AG08395 (cell line): Measurements from ENCODE around the gene RNF26.

Experiments
- DNase-seq: peaks from one replicate; pipeline ENCODE4 v3.0.0; 2012; ENCODE audit warnings: mixed read lengths, low spot score

Gene RNF26

GRCh38 chr11:119336744-119337469 lies 2.6 kb downstream of the RNF26 start:
- DNase-seq: no peak

DNA sequence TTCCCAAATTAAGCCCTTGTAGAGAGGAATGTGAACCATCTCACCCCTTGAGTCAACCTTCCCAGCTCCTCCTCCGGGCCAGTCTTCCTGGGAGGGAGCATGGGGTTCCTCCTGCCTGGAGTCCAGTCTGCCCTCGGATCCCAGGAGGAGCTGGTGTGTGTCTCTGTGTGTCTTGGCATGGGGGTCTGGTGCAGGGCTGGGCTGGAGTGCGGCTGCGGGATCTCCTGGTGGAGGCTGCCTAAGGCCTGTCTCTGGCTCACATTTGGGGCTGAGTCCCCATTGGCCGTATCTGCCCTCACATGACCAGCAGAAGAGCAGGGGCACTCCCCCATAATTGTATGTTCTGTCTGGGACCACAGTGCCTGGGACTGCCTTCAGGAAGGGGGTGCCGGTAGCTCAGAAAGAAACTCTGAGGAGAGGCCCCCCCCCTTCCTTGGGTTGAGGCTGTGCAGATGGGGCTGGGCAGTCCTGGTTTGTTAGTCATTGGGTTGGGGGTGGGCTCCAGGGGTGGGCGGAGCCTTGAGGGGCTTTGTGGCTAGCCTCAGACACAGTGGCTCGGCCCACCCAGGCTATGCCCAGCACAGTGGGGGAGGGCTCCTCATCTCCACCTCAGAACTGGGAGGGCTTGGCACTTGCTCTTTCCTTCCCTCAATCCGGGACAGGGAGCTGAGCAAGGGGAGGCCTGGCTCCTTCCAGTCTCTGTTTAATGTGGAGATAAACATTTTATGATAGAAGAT lies 3.4 kb downstream of the RNF26 start:
- DNase-seq: peak; percentile 47

DNA sequence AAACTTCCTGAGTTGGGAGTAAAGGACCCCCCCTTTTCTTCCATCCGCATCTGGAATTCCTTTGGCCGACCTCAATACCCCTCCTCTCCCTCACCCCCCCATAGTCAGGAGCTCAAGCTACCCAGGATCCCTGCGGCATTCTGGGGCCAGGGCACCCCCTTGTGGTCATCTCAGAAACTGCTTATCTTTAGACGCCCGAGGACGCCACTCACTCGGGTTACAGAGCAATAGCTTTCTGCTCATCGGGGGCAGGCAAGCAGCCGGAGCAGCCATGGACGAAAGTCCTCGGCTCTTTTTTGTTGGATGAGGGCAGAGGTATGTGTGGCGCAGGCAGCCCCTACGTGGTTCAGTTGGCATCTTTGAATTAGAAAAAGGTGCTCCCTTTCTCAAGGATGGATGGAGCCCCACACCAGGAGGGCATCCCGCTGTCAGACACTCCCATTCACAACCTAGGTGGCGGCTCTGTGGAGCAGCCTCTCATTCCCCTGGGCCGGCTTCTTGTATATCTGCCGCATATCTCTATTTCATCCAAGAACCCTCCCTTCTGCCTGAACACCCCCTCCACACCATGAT lies 4.1 kb downstream of the RNF26 start:
- DNase-seq: peak; percentile 83

DNA sequence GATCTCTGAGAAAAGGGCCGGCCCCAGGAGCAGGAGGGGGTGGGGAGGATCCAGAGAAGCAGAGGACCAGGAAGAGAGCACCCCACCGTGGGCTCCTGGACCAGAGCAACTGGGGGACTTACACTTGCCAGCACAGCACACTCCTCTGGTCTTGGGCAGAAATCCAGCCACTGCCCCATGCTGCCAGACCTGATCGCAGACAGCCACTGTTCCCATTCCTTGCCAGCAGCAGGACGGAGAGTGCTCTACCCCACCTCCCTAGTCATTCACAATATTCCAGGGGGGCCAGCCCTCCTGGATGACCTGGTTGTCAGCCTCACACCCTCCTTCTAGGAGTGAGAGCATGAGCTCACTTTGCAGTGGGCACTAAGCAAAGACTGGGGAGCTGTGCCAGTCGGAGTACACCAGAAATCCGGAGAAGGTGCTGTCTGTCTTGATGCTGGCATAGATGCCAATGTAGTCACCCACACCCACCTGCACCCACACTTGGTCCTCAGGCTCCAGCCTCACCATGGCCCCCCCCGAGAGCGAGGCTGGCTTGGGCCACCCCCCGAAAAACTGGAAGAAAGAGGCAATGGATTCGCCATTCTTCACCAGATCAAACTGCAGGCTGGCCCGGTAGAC lies 4.8 kb downstream of the RNF26 start:
- no peak for DNase-seq

GRCh38 chr11:119339589-119340334 lies 5.4 kb downstream of the RNF26 start:
- peak; percentile 81 for DNase-seq

DNA sequence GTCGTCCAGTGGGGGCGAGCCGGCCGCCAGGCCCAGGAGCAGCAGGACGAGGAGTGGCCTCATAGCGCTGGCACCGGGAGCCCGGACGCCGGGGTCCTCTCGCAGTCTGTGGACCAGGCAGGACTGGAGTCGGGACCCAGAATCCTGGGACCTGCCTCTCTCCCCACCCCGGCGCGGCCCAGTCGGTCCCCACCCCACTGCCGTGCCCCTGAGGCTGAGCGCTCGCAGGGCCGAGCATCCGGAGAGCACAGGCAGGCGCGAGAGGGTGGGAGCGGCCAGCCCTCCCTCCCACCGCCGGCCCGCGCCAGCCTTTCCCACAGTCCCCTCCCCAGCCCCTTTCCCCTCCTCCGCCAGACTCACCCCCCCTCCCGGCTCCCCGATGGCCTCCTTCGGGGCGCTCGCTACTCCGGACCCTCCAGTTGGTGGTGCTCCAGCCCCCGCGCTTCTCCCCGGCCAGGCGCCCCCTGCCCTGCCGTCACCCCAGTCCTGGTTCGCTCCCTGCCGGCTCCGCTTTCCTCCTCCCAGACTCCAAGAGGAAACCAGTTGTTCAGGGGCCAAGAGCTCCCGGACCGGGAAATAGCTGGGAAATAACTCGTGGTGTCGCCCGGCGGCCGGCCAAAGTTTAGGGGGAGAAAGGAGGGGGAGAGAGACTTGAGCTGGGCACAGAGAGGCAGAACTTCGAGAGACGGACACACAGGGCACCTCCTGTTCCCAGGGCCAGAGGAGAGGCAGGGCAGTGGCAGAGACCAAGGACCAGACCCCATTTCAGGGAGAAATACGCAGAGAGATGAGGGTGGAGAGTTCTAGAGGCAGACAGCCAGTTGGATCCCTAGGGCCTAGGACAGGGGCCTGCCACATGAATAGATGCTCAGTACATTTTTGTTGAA lies 6.3 kb downstream of the RNF26 start, which contains the start of gene C1QTNF5:
Gene C1QTNF5, minus strand, starts transcription at position 549 of the 887 bp plus-strand sequence. Its CDS starts 486 bp downstream, at position 63.
- DNase-seq: peak; percentile 83

GRCh38 chr11:119341222-119342022 lies 7.1 kb downstream of the RNF26 start:
- DNase-seq: no peak

GRCh38 chr11:119342023-119342300 lies 7.6 kb downstream of the RNF26 start:
- DNase-seq: no peak

DNA sequence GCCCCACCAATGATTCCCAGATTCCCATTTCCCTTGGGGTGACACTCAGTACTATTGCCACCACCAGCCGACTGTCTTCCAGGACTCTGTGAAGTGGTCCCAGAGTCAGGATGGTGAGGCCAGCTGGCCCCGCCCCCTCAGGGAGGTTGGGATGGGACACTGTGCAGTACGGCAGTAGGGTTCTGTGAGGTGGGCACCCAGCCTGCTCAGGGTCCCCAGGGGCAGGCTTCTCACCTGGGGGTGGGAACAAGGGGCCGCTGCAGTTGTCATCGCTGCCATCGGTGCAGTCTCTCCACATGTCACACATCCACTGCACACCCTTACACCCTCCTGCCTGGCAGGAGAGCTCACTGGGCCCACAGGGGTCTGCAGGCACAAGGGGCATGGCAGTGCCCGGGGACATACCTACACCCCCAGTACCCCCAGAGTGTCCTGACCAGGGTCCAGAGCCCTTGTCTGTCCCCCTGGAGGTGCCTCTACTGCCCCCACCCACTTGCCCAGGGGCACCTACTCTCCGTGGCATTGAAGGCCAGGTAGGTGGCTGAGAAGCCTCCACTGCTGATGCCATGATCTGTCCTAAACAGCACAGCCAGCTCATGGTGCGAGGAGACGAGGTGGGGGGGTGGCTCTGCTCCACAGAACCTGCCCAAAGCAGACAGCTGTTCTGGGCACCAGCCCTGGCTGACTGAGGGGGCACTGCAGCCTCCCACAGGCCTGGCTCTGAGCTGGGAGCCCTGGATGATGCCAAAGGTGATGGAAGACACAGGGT lies 8.2 kb downstream of the RNF26 start:
- DNase-seq: no peak

GRCh38 chr11:119343726-119344125 lies 9.4 kb downstream of the RNF26 start:
- DNase-seq: no peak

DNA sequence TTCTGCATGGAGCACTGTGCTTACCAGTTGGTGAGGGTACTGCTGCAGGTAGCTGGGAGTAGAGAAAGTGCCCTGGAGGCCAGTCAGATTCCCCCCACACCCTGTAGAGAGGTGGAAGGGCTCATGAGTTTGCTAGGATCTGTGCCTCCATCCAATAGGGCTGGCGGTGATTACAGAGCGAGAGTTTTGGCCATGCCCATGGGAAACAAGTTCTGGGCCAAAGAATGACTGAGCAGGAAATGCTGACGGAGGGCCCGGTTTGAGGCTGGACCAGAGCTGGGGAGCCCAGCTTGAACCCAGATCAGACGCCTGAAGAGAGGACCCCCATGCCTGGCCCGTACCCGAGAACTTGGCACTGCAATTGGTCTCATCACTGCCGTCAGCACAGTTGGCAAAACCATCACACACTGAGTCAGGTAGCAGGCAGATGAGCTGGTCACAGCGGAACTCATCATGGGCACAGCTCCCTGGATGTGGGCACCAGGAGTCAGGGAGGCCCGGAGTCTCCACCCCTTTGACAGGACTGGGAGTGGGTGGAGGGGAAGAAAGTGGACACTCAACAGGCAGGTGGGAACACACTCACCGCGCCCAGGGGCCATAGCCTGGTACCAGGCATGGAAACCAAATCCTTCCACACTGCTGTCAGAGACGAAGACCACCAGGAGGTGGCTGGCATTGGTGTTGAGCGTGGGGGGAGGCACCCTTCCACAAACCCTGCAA lies 10.1 kb downstream of the RNF26 start:
- DNase-seq: no peak

GRCh38 chr11:119345685-119346084 lies 11.4 kb downstream of the RNF26 start:
- DNase-seq: no peak

GRCh38 chr11:119346605-119347004 lies 12.3 kb downstream of the RNF26 start, which contains the start of gene MFRP:
TSS of gene MFRP (minus strand) at chr11:119346705. CDS start at chr11:119346513, 192 bp downstream.
- DNase-seq: no peak

GRCh38 chr11:119347242-119347641 lies 12.9 kb downstream of the RNF26 start:
- peak; percentile 80 for DNase-seq

DNA sequence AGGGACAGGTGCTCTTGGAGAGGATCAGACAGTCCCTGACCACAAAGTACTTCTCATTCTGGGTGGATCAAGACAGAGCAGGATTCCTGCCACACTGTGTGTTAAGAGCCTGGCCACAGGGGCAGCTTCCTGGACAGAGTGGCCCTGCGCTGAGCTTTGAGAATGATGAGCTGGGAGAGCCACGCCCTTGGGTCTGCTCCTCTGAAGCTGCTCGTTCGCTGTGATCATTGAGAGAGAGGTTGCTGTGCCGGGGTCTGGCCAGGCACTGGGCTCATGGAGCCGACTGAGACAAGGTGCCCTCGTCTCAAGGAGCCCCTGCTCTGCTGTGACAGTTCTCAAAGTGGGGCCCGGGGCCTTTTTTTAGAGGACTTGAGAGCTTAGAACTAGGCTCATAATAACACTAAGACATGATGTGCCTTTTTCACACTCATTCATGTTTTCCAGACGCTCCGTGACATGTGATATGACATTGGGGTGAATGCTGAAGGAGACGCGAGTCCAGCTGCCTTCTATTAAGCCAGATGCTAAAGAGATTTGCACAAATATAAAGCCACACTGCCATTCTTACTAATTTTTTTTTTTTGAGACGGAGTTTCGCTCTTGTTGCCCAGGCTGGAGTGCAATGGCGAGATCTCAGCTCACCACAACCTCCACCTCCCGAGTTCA lies 13.7 kb downstream of the RNF26 start:
- no peak for DNase-seq

DNA sequence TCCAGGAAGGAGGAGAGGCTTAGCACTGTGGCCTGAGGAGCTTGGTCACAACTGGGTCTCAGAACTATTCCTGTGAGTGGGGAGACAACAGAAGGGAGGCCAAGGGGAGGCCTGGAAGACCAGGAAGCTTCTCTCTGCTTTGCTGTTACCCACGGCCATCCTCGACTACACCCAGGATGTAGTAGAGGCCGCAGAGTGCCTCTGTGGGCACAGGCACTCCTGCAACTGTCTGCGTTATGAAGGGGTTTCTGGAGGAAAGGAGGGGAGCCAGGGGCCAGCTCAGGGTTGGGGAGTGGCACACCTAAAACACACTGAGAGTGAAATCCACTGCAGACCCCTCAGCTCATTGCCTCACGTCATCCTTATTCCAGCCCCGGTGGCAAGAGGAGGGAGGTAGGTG lies 16.0 kb downstream of the RNF26 start:
- no peak for DNase-seq

DNA sequence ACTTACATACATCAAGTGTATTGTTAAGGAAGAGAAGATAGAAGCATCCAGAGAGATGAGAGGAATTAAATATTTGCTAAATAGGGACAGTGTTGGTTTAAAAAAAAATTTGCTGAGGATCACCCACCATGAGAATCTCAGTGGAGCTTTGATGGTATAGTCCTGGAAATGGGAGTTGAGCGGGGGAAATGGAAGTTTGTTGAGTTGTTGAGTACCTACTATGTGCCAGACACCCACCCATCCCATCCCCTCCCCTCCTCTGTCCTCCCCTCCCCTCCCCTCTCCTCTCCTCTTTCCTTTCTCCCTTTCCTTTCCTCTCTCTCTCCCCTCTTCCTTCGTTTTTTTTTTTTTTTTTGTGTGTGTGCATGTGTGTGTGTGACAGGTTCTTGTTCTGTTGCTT lies 16.9 kb downstream of the RNF26 start:
- DNase-seq: no peak

GRCh38 chr11:119352857-119353260 lies 18.5 kb downstream of the RNF26 start:
- peak; percentile 27 for DNase-seq
